SIG-M5 treated with dmso at 0.1 percent for 504 hours (cell line): ENCODE data around the gene RSAD1.
A peak's percentile ranks its signal among the peaks of the same experiment; 100 is the strongest.

Source experiments
- DNase-seq: peaks from one replicate; lab custom pipeline; 2025; ENCODE audit not compliant: unreplicated experiment; lab: John Stamatoyannopoulos, UW

Gene RSAD1

GRCh38 chr17:50478391-50479381 is at the start of gene RSAD1:
RSAD1 (plus strand) TSS chr17:50478860; CDS start chr17:50478885, 25 bp downstream.
- peak; percentile 86 for DNase-seq

- no peak for DNase-seq
Observed at GRCh38 chr17:50429793-50430192, 48.9 kb upstream of the RSAD1 start.

- no peak for DNase-seq
Observed at GRCh38 chr17:50430821-50431618, 47.6 kb upstream of the RSAD1 start.

- no peak for DNase-seq
Observed at GRCh38 chr17:50432125-50432762, 46.4 kb upstream of the RSAD1 start.

- no peak for DNase-seq
Observed at GRCh38 chr17:50437409-50437808, 41.3 kb upstream of the RSAD1 start.

GRCh38 chr17:50439008-50439407 is 39.7 kb upstream of the RSAD1 start:
- no peak for DNase-seq

GRCh38 chr17:50440172-50440837 is 38.4 kb upstream of the RSAD1 start:
- no peak for DNase-seq

GRCh38 chr17:50440838-50441829 is 37.5 kb upstream of the RSAD1 start:
- DNase-seq = no peak

GRCh38 chr17:50443505-50443974 is 35.1 kb upstream of the RSAD1 start:
- DNase-seq = no peak

GRCh38 chr17:50444841-50445715 is 33.6 kb upstream of the RSAD1 start:
- no peak for DNase-seq

GRCh38 chr17:50445730-50446325 is 32.8 kb upstream of the RSAD1 start:
- DNase-seq = no peak

- no peak for DNase-seq
Observed at GRCh38 chr17:50447870-50448595, 30.6 kb upstream of the RSAD1 start.

GRCh38 chr17:50448643-50449042 is 30.0 kb upstream of the RSAD1 start:
- DNase-seq = no peak

- no peak for DNase-seq
Observed at GRCh38 chr17:50451943-50452629, 26.6 kb upstream of the RSAD1 start.

GRCh38 chr17:50452630-50453300 is 25.9 kb upstream of the RSAD1 start:
- peak; percentile 83 for DNase-seq

- DNase-seq = no peak
Observed at GRCh38 chr17:50453901-50454300, 24.8 kb upstream of the RSAD1 start.
